HUES6 (cell line): Measurements from ENCODE around the gene EPHX1.
"Not testable (repeated sequence)": the region's sequence is repeated elsewhere in the genome, so short reads cannot be mapped to it uniquely, and the experiment has no call there.

Experiments
- H3K27ac ChIP-seq: 2 replicates; pipeline ENCODE4 v1.7.0; 2013; ENCODE audit warnings: low read depth, mild to moderate bottlenecking, low read length, inconsistent platforms
- H3K27me3 ChIP-seq: 2 replicates; pipeline ENCODE4 v1.6.1; 2013; ENCODE audit warnings: low read length; ENCODE audit not compliant: control insufficient read depth, insufficient read depth
- H3K36me3 ChIP-seq: 2 replicates; pipeline ENCODE4 v1.6.1; 2013; ENCODE audit warnings: low read length; ENCODE audit not compliant: control insufficient read depth, insufficient read depth
- H3K4me1 ChIP-seq: 2 replicates; pipeline ENCODE4 v1.6.1; 2013; ENCODE audit warnings: low read length; ENCODE audit not compliant: control insufficient read depth, insufficient read depth
- H3K4me3 ChIP-seq: 2 replicates; pipeline ENCODE4 v1.5.1; 2013; ENCODE audit warnings: low read depth, low read length
- H3K9ac ChIP-seq: one replicate; pipeline ENCODE4 v1.6.1; 2013; ENCODE audit warnings: mild to moderate bottlenecking, low read length
- H3K9me3 ChIP-seq: 2 replicates; pipeline ENCODE4 v1.6.1; 2013; ENCODE audit warnings: low read depth, low read length; ENCODE audit not compliant: control insufficient read depth, insufficient read depth

The EPHX1 gene

DNA sequence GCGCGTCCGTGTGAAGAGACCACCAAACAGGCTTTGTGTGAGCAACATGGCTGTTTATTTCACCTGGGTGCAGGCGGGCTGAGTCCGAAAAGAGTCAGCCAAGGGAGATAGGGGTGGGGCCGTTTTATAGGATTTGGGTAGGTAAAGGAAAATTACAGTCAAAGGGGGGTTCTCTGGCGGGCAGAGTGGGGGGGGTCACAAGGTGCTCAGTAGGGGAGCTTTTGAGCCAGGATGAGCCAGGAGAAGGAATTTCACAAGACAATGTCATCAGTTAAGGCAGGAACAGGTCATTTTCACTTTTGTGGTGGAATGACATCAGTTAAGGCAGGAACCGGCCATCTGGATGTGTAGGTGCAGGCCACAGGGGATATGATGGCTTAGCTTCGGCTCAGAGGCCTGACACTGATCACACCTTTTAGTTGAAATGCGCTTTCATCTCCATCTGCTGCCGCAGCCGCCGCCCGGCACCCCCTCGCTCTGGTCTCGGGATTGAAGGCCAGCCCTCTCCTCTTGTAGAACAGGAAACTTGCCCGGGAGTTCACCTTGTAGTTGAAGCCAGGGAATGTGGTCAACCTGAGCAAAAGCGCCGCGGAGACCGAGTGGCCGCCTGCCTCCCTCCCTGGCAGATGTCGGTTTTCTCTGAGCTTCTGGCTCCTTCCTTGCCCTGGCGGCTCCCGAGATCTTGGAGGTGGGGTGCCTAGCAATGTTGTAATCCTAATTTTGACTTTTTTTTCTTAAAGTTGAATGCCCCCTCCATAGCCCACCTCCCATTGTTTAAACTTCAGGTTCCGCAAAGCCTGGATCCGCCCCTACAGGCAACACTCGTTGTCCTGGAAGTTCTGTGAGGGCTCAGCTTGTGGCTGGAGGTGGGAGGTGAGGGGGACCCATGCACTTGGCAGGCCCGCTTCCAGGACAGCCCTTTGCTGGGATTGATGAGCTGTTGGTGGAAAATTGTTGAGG lies 935 bp downstream of the EPHX1 start:
- H3K4me1 ChIP-seq: peaks cover 34% of the 10 kb centered on the region

DNA sequence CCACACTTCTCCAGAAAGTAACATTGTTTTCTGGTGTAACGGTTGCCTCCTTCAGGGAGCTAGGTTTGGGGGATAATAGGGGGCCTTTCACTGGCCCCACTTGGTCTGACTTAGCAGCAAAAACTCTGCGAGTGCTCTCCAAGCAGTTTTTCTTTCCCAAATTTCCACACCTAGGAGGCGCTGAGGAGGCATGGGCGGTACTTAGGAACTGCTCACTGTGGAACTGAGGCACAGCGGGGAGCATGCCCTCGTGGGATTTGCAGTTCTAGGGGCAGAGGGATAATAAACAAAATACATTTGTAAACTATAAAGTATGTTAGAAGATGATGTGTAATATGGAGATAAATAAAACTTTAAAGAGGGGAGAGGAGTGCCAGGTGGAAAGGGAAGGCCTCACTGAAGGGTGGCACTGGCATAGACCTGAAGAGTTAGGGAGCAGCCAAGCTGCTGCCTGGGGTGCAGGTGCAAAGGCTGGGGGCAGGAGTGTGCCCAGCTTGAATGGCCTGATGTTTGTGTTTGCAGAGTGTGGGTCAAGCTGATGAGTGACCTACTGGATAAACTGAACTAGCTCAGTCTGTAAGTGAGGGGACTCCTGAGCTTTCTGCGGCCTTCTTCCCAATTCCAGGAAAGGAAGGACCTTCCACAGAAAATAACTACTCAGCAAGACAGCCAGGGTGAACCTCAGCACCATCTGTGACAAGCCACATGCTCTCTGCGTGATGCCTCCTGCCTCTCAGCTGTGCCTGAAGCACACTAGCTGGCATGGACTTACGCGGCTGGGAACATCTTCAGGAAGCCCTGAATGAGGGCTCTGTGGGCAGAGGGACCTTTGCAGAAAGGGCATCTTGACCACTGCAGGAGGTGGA lies 1.9 kb downstream of the EPHX1 start:
- H3K27ac ChIP-seq: peak overlapping the region; percentile 60; the same call in 1 of the 2 replicates
- no peaks in the 10 kb centered on the region for H3K27me3 ChIP-seq
- H3K36me3 ChIP-seq: peaks cover 7% of the 10 kb centered on the region; the same call in 1 of the 2 replicates
- H3K9me3 ChIP-seq: no peaks in the 10 kb centered on the region
- H3K4me1 ChIP-seq: peaks cover 40% of the 10 kb centered on the region
- peak overlapping the region; percentile 82 for H3K9ac ChIP-seq
- H3K4me3 ChIP-seq: peak overlapping the region; percentile 75

More for the DNA sequence above, 935 bp downstream of the EPHX1 start:
- Histone ChIP-seq H3K4me3 (peak overlapping the region; percentile 75), H3K27ac (peak overlapping the region; percentile 60; the same call in 1 of the 2 replicates), H3K9ac (peak overlapping the region; percentile 86)
- not testable (repeated sequence) for H3K36me3 ChIP-seq, H3K27me3 ChIP-seq, H3K9me3 ChIP-seq

DNA sequence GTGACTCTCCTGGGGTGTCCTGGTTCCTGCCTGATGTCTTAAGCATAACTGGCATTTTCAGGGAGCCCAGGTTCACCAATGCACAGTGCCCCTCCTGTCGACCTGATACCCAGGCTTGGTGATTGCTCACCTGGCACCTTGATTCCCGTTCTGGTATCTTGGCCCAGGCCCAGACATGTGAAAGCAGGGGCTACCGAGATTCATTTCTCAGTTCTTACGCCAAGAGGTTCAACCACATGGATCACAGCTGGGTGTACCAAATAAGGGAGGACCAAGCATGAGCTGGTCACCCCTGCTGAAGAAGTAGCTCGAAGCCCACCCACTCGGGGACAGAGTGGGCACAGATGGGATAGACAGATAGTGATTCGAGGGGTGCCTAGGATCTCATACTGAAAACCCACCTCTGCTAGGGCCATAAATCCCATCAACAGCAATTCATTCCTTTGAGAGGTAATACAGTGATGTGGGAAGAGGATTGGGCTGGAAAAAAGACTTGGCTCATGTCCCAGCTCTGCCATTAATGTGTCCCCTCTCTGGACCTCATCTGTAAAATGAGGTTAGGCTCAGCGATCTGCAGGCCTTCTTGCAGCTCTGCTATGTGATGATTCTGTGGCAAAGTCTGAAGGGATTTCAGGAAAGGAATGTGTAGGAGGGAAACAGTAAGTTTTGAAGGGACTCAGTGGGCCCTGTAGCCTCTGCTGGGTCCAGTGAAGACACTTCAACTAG lies 2.7 kb downstream of the EPHX1 start:
- H3K9ac ChIP-seq: peak overlapping the region; percentile 16
- H3K27me3 ChIP-seq: no peaks in the 10 kb centered on the region
- no peak overlapping the region for H3K4me3 ChIP-seq
- H3K9me3 ChIP-seq: no peaks in the 10 kb centered on the region
- H3K4me1 ChIP-seq: peaks cover 48% of the 10 kb centered on the region
- H3K36me3 ChIP-seq: peaks cover 7% of the 10 kb centered on the region; the same call in 1 of the 2 replicates
- H3K27ac ChIP-seq: no peak overlapping the region

DNA sequence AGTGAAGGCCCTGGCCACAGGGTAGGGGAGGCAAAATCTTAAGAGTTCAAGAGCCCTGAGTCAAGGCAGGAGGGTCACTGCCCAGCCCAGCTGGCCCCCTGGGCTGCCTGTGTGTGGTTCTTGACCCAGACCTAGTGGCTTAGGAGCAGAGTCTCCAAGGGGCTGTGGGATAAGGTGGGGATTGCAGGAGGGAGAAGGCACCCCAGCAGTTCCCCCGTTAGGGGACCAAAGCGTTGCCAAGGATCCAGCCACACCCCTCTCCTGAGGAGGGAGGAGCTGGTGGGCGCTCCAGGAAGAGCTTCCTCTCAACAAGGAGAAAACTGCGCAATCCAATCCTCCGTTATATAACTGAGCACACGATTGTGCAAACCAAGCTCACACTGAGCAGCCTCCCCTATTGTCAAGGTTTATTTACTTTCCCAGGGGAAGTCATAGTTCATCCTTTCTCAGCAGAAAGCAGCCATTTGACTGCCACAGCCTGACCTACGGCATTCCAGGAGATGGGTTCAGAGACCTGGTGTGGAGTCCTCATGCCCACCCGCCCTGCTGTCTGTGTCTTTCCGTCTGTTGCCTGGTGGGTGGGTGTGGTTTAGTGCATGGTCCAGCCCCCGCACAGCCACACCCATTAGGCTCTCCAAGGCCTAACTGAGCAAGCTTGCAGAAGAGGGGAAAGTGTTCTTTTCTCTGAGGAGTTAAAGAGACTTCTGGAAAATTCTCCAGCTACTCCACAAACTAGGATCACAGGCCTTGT lies 3.5 kb downstream of the EPHX1 start:
- H3K9me3 ChIP-seq: no peaks in the 10 kb centered on the region
- peaks cover 56% of the 10 kb centered on the region for H3K4me1 ChIP-seq
- H3K27ac ChIP-seq: no peak overlapping the region
- peak overlapping the region; percentile 16 for H3K9ac ChIP-seq
- H3K36me3 ChIP-seq: peaks cover 7% of the 10 kb centered on the region; the same call in 1 of the 2 replicates
- H3K27me3 ChIP-seq: no peaks in the 10 kb centered on the region
- H3K4me3 ChIP-seq: no peak overlapping the region

DNA sequence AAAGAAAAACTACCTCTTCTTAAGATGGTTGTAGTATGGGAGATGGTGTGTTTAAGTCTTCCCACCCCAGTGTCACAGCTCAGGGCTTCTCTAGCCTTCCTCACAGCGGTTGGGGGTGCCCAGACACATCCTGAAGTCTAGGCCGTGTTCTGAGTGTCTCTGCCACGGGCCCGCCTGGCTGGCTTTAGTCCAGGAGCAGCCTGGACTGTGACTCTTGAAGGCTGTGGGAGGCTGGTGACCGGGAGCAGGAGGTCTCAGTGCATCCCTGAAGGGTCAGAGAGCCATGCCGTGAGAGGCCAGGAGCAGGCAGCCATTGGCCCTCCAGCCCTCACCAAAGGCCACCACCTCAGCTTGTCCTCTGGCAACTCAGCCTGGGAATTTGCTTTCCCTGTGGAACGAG lies 4.5 kb downstream of the EPHX1 start:
- H3K27ac ChIP-seq: no peak overlapping the region
- no peak overlapping the region for H3K9ac ChIP-seq

DNA sequence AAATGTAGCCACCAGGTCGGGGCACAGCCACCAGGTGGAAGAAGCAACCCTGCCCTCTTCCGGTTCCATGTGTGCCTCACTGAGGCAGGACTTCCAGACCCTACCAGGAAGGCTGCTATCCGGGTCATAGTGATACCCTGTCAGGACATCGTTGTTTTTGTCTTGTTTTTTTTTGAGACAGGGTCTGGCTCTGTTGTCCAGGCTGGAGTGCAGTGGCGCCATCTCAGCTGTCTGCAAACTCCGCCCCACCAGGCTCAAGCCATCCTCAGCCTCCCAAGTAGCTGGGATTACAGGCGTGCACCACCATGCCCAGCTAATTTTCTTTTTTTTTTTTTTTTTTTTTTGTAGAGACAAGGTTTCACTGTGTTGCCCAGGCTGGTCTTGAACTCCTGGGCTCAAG lies 5.2 kb downstream of the EPHX1 start:
- not testable (repeated sequence) for H3K4me3 ChIP-seq, H3K9ac ChIP-seq, H3K36me3 ChIP-seq, H3K9me3 ChIP-seq, H3K27me3 ChIP-seq, H3K27ac ChIP-seq
- H3K4me1 ChIP-seq: peaks cover 55% of the 10 kb centered on the region

More for the DNA sequence above, 4.5 kb downstream of the EPHX1 start:
- Histone ChIP-seq H3K27me3 (no peaks in the 10 kb centered on the region), H3K36me3 (peaks cover 7% of the 10 kb centered on the region; the same call in 1 of the 2 replicates), H3K4me1 (peaks cover 58% of the 10 kb centered on the region), H3K4me3 (no peak overlapping the region), H3K9me3 (no peaks in the 10 kb centered on the region)

DNA sequence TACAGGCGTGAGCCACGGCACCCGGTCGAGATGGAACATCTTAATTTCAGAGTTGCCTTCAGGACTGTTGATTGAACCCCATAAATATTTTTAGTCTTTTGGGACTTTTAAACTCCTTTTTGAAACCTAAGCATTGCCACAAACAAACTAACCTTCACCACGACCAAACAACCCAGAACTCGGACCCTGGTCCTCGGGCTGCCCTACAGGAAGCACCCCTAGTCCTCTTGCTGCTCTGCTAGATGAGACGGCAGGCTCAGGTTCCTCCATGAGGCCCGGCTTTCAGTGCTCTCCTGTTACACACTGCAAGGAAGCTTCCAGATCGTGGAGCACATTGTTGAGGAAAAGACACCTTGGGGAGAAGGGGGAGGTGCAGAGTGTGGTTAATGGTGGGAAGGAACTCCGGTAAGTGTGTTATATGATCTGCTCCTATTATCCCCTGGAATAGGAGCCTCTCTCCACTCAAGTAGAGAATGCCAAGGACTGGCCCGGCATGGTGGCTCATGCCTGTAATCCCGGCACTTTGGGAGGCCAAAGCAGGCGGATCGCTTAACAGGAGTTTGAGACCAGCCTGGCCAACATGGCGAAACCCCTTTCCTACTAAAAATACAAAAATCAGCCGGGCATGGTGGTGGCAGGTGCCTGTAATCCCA lies 5.7 kb downstream of the EPHX1 start:
- H3K36me3 ChIP-seq: peaks cover 7% of the 10 kb centered on the region; the same call in 1 of the 2 replicates
- H3K27me3 ChIP-seq: no peaks in the 10 kb centered on the region
- H3K4me1 ChIP-seq: peaks cover 55% of the 10 kb centered on the region
- H3K4me3 ChIP-seq: no peak overlapping the region
- H3K9ac ChIP-seq: no peak overlapping the region
- no peak overlapping the region for H3K27ac ChIP-seq
- no peaks in the 10 kb centered on the region for H3K9me3 ChIP-seq

DNA sequence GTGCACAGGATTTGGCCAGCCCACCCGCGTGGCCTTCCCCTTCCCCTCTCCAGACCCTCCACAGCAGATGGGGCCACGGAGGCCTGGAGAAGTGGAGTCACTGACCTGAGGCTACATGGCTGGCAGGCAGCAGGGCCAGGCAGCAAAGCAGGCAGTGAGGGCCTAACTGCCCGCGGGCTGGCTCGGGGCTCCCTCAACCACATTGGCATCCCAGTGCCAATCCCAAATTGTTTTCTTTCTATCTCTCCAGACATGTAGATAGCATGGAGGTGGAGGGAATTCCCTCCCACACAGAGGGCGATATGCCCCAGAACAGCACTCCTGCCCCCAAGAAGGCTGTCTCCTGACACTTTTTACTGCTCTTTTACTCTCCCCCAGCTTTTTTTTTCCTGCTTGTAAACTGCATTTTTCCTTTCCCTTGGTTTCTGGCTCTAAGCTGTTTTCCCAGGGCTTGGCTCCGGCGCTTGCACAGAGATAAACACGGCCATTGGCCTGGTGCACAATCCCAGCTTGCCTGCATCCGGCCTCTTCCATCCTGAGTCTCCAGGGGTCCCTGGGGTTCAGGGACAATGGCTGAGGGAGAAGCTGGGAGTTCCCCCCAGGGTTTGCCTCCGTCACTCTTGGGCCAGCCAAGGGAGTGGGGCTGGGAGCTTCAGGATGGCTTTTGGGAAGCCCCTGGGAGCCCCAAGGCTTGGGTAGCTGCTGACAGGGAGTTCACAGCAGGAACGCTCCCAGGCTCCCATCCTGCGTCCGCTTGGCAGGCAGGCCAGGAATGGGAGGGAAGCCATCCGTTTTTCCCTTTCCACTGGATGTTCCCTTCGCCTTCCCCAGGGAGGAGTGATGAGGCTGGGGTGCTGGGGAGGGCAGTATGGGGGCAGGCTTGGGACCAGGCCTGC lies 7.0 kb downstream of the EPHX1 start:
- Histone ChIP-seq H3K36me3 (peaks cover 7% of the 10 kb centered on the region; the same call in 1 of the 2 replicates), H3K9ac (peak overlapping the region; percentile 63), H3K27me3 (no peaks in the 10 kb centered on the region), H3K4me1 (peaks cover 44% of the 10 kb centered on the region), H3K9me3 (no peaks in the 10 kb centered on the region), H3K27ac (peak overlapping the region; percentile 69), H3K4me3 (no peak overlapping the region)

DNA sequence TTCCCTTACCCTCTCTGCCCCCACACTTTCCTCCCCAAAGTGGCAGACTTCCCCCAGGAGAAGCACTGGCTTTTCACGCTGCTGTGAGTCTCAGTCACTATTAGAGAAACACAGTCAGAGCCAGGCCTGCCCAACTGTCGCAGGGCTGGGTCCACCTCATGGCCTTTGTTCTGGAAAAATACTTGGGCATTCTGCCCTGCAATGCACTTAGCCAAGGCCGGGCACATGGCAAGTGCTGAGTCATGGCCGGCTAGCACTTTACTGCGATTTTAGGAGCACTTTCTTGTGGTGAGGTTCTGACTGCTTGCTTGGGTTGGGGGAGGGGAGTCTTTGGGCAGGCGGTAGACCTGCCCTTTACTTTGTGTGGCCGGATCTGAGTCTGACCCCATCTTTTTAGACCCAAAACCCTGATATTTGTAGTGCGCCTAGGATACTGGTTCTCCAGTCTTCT lies 7.7 kb downstream of the EPHX1 start:
- H3K9ac ChIP-seq: peak overlapping the region; percentile 63
- H3K4me3 ChIP-seq: no peak overlapping the region
- H3K9me3 ChIP-seq: no peaks in the 10 kb centered on the region
- H3K4me1 ChIP-seq: peaks cover 41% of the 10 kb centered on the region
- H3K27me3 ChIP-seq: no peaks in the 10 kb centered on the region
- peak overlapping the region; percentile 69 for H3K27ac ChIP-seq
- H3K36me3 ChIP-seq: peaks cover 4% of the 10 kb centered on the region; the same call in 1 of the 2 replicates
